ENCODE data around the gene LAMB4.

The LAMB4 gene

GRCh38 chr7:108140671-108141070 is 10.5 kb upstream of the LAMB4 start:
- TF ChIP-seq FOXA1 (IDR thresholded peaks at IDR 0.05): no peak
- no peak for TF ChIP-seq HDGF (IDR thresholded peaks at IDR 0.05; ENCODE audit: borderline replicate concordance)
- TF ChIP-seq ELF4 (IDR thresholded peaks at IDR 0.05): no peak
- no peak for TF ChIP-seq ZNF384 (IDR thresholded peaks at IDR 0.05)
- TF ChIP-seq SP1 (IDR thresholded peaks at IDR 0.05): no peak
- no peak for TF ChIP-seq BHLHE40 (IDR thresholded peaks at IDR 0.05; ENCODE audit: borderline replicate concordance)
- TF ChIP-seq TARDBP (IDR thresholded peaks at IDR 0.05): no peak
- no peak for TF ChIP-seq FOXK2 (IDR thresholded peaks at IDR 0.05)
- TF ChIP-seq CTBP1 (IDR thresholded peaks at IDR 0.05; ENCODE audit: borderline replicate concordance): no peak
- no peak for TF ChIP-seq FOXM1 (IDR thresholded peaks at IDR 0.05; ENCODE audit: borderline replicate concordance)
- TF ChIP-seq ARNT (IDR thresholded peaks at IDR 0.05): no peak
- no peak for TF ChIP-seq L3MBTL2 (conservative IDR thresholded peaks at IDR 0.05)
- CTCF ChIA-PET: no interaction called here
- POLR2A ChIA-PET: no interaction called here
- no peak for DNase-seq (ENCODE audit: extremely low spot score)

- POLR2A ChIA-PET: no interaction called here
- no peak for DNase-seq (ENCODE audit: extremely low spot score)
- CTCF ChIA-PET: interaction anchor here (1.0 kb wide), 1 partner anchor 264 kb away, joined by 3 read pairs; no protein-coding TSS in a partner anchor
- TF ChIP-seq FOXA1 (IDR thresholded peaks at IDR 0.05): no peak
Observed at GRCh38 chr7:108138911-108139310, 8.8 kb upstream of the LAMB4 start.

- ChIA-PET CTCF (interaction anchor here (1.0 kb wide), 1 partner anchor 263 kb away, joined by 3 read pairs; no protein-coding TSS in a partner anchor), POLR2A (no interaction called here)
- DNase-seq (ENCODE audit: extremely low spot score): no peak
- TF ChIP-seq FOXK2 (IDR thresholded peaks at IDR 0.05): no peak
- no peak for TF ChIP-seq FOXM1 (IDR thresholded peaks at IDR 0.05; ENCODE audit: borderline replicate concordance)
- TF ChIP-seq NFRKB (IDR thresholded peaks at IDR 0.05): no peak
- TF ChIP-seq LEF1 (IDR thresholded peaks at IDR 0.05; ENCODE audit: borderline replicate concordance): no peak
- TF ChIP-seq ELF4 (IDR thresholded peaks at IDR 0.05): no peak
- TF ChIP-seq L3MBTL2 (conservative IDR thresholded peaks at IDR 0.05): no peak
- TF ChIP-seq ARNT (IDR thresholded peaks at IDR 0.05): no peak
- no peak for TF ChIP-seq ZNF384 (IDR thresholded peaks at IDR 0.05)
- TF ChIP-seq TARDBP (IDR thresholded peaks at IDR 0.05): no peak
- no peak for TF ChIP-seq SP1 (IDR thresholded peaks at IDR 0.05)
- TF ChIP-seq SUZ12 (IDR thresholded peaks at IDR 0.05): no peak
- no peak for TF ChIP-seq CTBP1 (IDR thresholded peaks at IDR 0.05; ENCODE audit: borderline replicate concordance)
- TF ChIP-seq HDGF (IDR thresholded peaks at IDR 0.05; ENCODE audit: borderline replicate concordance): no peak
- TF ChIP-seq FOXA1 (IDR thresholded peaks at IDR 0.05): no peak
- TF ChIP-seq BHLHE40 (IDR thresholded peaks at IDR 0.05; ENCODE audit: borderline replicate concordance): no peak
- no peak for TF ChIP-seq PKNOX1 (IDR thresholded peaks at IDR 0.05)
Observed at GRCh38 chr7:108137993-108138392, 7.8 kb upstream of the LAMB4 start.

- no peak for DNase-seq (ENCODE audit: extremely low spot score)
- TF ChIP-seq CTBP1 (IDR thresholded peaks at IDR 0.05; ENCODE audit: borderline replicate concordance) (no peak), ZNF384 (IDR thresholded peaks at IDR 0.05) (no peak), FOXA1 (IDR thresholded peaks at IDR 0.05) (no peak), SUZ12 (IDR thresholded peaks at IDR 0.05) (no peak)
- ChIA-PET CTCF (interaction anchor here (0.7 kb wide), 1 partner anchor 8 kb away, joined by 5 read pairs; no protein-coding TSS in a partner anchor), POLR2A (no interaction called here)
Observed at GRCh38 chr7:108137040-108137439, 6.9 kb upstream of the LAMB4 start.

- TF ChIP-seq ARNT (IDR thresholded peaks at IDR 0.05): no peak
- TF ChIP-seq TARDBP (IDR thresholded peaks at IDR 0.05): no peak
- TF ChIP-seq LEF1 (IDR thresholded peaks at IDR 0.05; ENCODE audit: borderline replicate concordance): no peak
- no peak for TF ChIP-seq PKNOX1 (IDR thresholded peaks at IDR 0.05)
- no peak for TF ChIP-seq ELF4 (IDR thresholded peaks at IDR 0.05)
- no peak for TF ChIP-seq FOXA1 (IDR thresholded peaks at IDR 0.05)
- no peak for TF ChIP-seq HDGF (IDR thresholded peaks at IDR 0.05; ENCODE audit: borderline replicate concordance)
- no peak for TF ChIP-seq SP1 (IDR thresholded peaks at IDR 0.05)
- no peak for TF ChIP-seq CTBP1 (IDR thresholded peaks at IDR 0.05; ENCODE audit: borderline replicate concordance)
- TF ChIP-seq ZNF384 (IDR thresholded peaks at IDR 0.05): no peak
- TF ChIP-seq FOXM1 (IDR thresholded peaks at IDR 0.05; ENCODE audit: borderline replicate concordance): no peak
- TF ChIP-seq NFRKB (IDR thresholded peaks at IDR 0.05): no peak
- TF ChIP-seq L3MBTL2 (conservative IDR thresholded peaks at IDR 0.05): no peak
- no peak for TF ChIP-seq BHLHE40 (IDR thresholded peaks at IDR 0.05; ENCODE audit: borderline replicate concordance)
- TF ChIP-seq SUZ12 (IDR thresholded peaks at IDR 0.05): no peak
- TF ChIP-seq FOXK2 (IDR thresholded peaks at IDR 0.05): no peak
- ChIA-PET POLR2A (no interaction called here), CTCF (no interaction called here)
- DNase-seq (ENCODE audit: extremely low spot score): no peak
Observed at GRCh38 chr7:108136191-108136688, 6.1 kb upstream of the LAMB4 start.

GRCh38 chr7:108135446-108136190 is 5.5 kb upstream of the LAMB4 start:
- ChIA-PET CTCF (interaction anchor here (1.2 kb wide), 1 partner anchor 10 kb away, joined by 4 read pairs; no protein-coding TSS in a partner anchor), POLR2A (no interaction called here)
- no peak for DNase-seq (ENCODE audit: extremely low spot score)
- TF ChIP-seq FOXM1 (IDR thresholded peaks at IDR 0.05; ENCODE audit: borderline replicate concordance): no peak

GRCh38 chr7:108134486-108134885 is 4.3 kb upstream of the LAMB4 start:
- POLR2A ChIA-PET: no interaction called here
- no peak for TF ChIP-seq SUZ12 (IDR thresholded peaks at IDR 0.05)
- no peak for TF ChIP-seq TARDBP (IDR thresholded peaks at IDR 0.05)
- no peak for TF ChIP-seq HDGF (IDR thresholded peaks at IDR 0.05; ENCODE audit: borderline replicate concordance)
- TF ChIP-seq L3MBTL2 (conservative IDR thresholded peaks at IDR 0.05): no peak
- TF ChIP-seq LEF1 (IDR thresholded peaks at IDR 0.05; ENCODE audit: borderline replicate concordance): no peak
- no peak for TF ChIP-seq CTBP1 (IDR thresholded peaks at IDR 0.05; ENCODE audit: borderline replicate concordance)
- no peak for TF ChIP-seq ZNF384 (IDR thresholded peaks at IDR 0.05)
- TF ChIP-seq ELF4 (IDR thresholded peaks at IDR 0.05): no peak
- TF ChIP-seq FOXM1 (IDR thresholded peaks at IDR 0.05; ENCODE audit: borderline replicate concordance): no peak
- no peak for TF ChIP-seq NFRKB (IDR thresholded peaks at IDR 0.05)
- no peak for TF ChIP-seq PKNOX1 (IDR thresholded peaks at IDR 0.05)
- TF ChIP-seq FOXA1 (IDR thresholded peaks at IDR 0.05): no peak
- no peak for TF ChIP-seq SP1 (IDR thresholded peaks at IDR 0.05)
- no peak for TF ChIP-seq ARNT (IDR thresholded peaks at IDR 0.05)
- TF ChIP-seq BHLHE40 (IDR thresholded peaks at IDR 0.05; ENCODE audit: borderline replicate concordance): no peak
- TF ChIP-seq FOXK2 (IDR thresholded peaks at IDR 0.05): no peak
- no peak for DNase-seq (ENCODE audit: extremely low spot score)
- CTCF ChIA-PET: no interaction called here
